Endothelial cell of umbilical vein (primary cell): ENCODE results near the gene WRNIP1. TPM values are rescaled to one million over a fixed set of nuclear protein-coding genes. Genes with fewer than 3 reads are reported as not detected.

Source experiments
- BruUV-seq: library from RNA; stranded (reverse); fragments of 400-500 nt; replicated peaks from 2 replicates; lab custom pipeline; 2021; lab: Mats Ljungman, UMichigan
- CTCF ChIA-PET: fragments of 300-600, 350-600 bp; sonication (Branson Sonifier 250); formaldehyde crosslinking; loops from one replicate; lab custom pipeline; 2021; ENCODE audit warnings: antibody characterized with exemption, inconsistent platforms; lab: Charles Lee
- POLR2A ChIA-PET: fragments of 300-600, 350-600 bp; sonication (Branson Sonifier 250); formaldehyde crosslinking; loops from one replicate; lab custom pipeline; 2021; ENCODE audit warnings: antibody characterized with exemption, inconsistent platforms; lab: Charles Lee
- DNase-seq: peaks from one replicate; pipeline ENCODE4 v3.0.0-alpha.2; 2011; ENCODE audit warnings: low read depth, low spot score
- FAIRE-seq: peaks from 2 replicates; lab custom pipeline; 2011; peaks lifted over from hg19 to GRCh38; lab: Jason Lieb, UNC
- H2AFZ ChIP-seq: 2 replicates; pipeline ENCODE4 v1.6.0; 2012; ENCODE audit warnings: low read depth, low read length, control low read depth, inconsistent platforms
- H3K27ac ChIP-seq: 2 replicates; pipeline ENCODE4 v1.5.1; 2011; ENCODE audit warnings: low read depth, mild to moderate bottlenecking, control low read depth, low read length, moderate library complexity; ENCODE audit not compliant: insufficient read depth
- H3K27me3 ChIP-seq, 2 experiments: 2 replicates each; pipeline versions ENCODE4 v1.6.0 to v1.6.1; 2011; ENCODE audit warnings: low read length in 2 of 2, mixed read lengths in 1 of 2; ENCODE audit not compliant: control insufficient read depth in 2 of 2, insufficient read depth in 2 of 2
- H3K36me3 ChIP-seq, 2 experiments: 2 replicates in 1 of 2; 3 replicates in 1 of 2; pipeline ENCODE4 v1.5.1; 2011; ENCODE audit warnings: low read length in 2 of 2, mild to moderate bottlenecking in 1 of 2, moderate library complexity in 1 of 2; ENCODE audit not compliant: control insufficient read depth in 2 of 2, insufficient read depth in 2 of 2; ENCODE audit errors: extremely low read depth in 1 of 2
- H3K4me1 ChIP-seq: 3 replicates; pipeline ENCODE4 v1.5.1; 2011; ENCODE audit warnings: mild to moderate bottlenecking, low read length; ENCODE audit not compliant: control insufficient read depth, insufficient read depth; ENCODE audit errors: extremely low read depth
- H3K4me2 ChIP-seq: 2 replicates; pipeline ENCODE4 v1.6.1; 2011; ENCODE audit warnings: low read length, control low read depth, mixed read lengths; ENCODE audit not compliant: insufficient read depth
- H3K4me3 ChIP-seq, 3 experiments: fragments of 200-600 bp in 1 of 3; sonication (generic), shearing (Covaris generic) in 1 of 3; replicated peaks in 1 of 3; 2 replicates each; pipeline ENCODE4 v1.5.1; 2011 to 2016; ENCODE audit warnings: control low read depth in 3 of 3, low read length in 3 of 3, mild to moderate bottlenecking in 2 of 3, inconsistent platforms in 1 of 3, low read depth in 1 of 3, moderate library complexity in 1 of 3; ENCODE audit not compliant: insufficient read depth in 1 of 3
- H3K79me2 ChIP-seq: 2 replicates; pipeline ENCODE4 v1.6.0; 2012; ENCODE audit warnings: low read length, inconsistent platforms; ENCODE audit not compliant: control insufficient read depth, insufficient read depth
- H3K9ac ChIP-seq: replicated peaks from 2 replicates; pipeline ENCODE3; 2011; ENCODE audit warnings: low read length, control low read depth; ENCODE audit not compliant: insufficient read depth; ENCODE audit errors: extremely low read depth
- H3K9me1 ChIP-seq: replicated peaks from 3 replicates; pipeline ENCODE4 v1.6.0; 2011; ENCODE audit warnings: mild to moderate bottlenecking, low read length; ENCODE audit not compliant: control insufficient read depth, insufficient read depth; ENCODE audit errors: extremely low read depth
- H3K9me3 ChIP-seq: replicated peaks from 2 replicates; pipeline ENCODE4 v1.5.1; 2012; ENCODE audit warnings: low read length, inconsistent platforms; ENCODE audit not compliant: control insufficient read depth, insufficient read depth
- H4K20me1 ChIP-seq: replicated peaks from 2 replicates; pipeline ENCODE3; 2011; ENCODE audit warnings: mild to moderate bottlenecking, low read length; ENCODE audit not compliant: control insufficient read depth, insufficient read depth; ENCODE audit errors: extremely low read depth
- CTCF ChIP-seq, 2 donors: IDR thresholded peaks; 1 replicate in 1 of 2; 2 replicates in 1 of 2; pipeline ENCODE4 v1.5.1; 2011; ENCODE audit warnings: low read length in 2 of 2, mild to moderate bottlenecking in 2 of 2, moderate library complexity in 2 of 2, control low read depth in 1 of 2, inconsistent platforms in 1 of 2, low read depth in 1 of 2; ENCODE audit not compliant: insufficient read depth in 1 of 2; ENCODE audit errors: extremely low read depth in 1 of 2
- EZH2 ChIP-seq: IDR thresholded peaks from 2 replicates; pipeline ENCODE4 v1.6.1; 2012; ENCODE audit warnings: borderline replicate concordance, low read depth, mild to moderate bottlenecking, moderate library complexity, low read length, inconsistent platforms; ENCODE audit not compliant: severe bottlenecking
- FOS ChIP-seq: IDR thresholded peaks from 2 replicates; pipeline ENCODE4 v1.6.1; 2011; ENCODE audit warnings: mild to moderate bottlenecking, low read length, moderate library complexity, borderline replicate concordance; ENCODE audit not compliant: insufficient read depth
- GATA2 ChIP-seq: IDR thresholded peaks from 2 replicates; pipeline ENCODE4 v1.7.0; 2011; ENCODE audit warnings: low read depth, mild to moderate bottlenecking, moderate library complexity, mixed read lengths, low read length; ENCODE audit not compliant: insufficient read length, insufficient read depth
- JUN ChIP-seq: IDR thresholded peaks from 2 replicates; pipeline ENCODE4 v1.6.1; 2011; ENCODE audit warnings: borderline replicate concordance, low read depth; ENCODE audit not compliant: insufficient read length, insufficient read depth
- MAX ChIP-seq: IDR thresholded peaks from 2 replicates; pipeline ENCODE4 v1.6.1; 2011; ENCODE audit not compliant: insufficient read depth, insufficient read length
- MYC ChIP-seq: IDR thresholded peaks from one replicate; pipeline ENCODE4 v1.6.1; 2011; ENCODE audit warnings: mild to moderate bottlenecking, low read depth, low read length
- POLR2A ChIP-seq: IDR thresholded peaks from 2 replicates; pipeline ENCODE4 v1.6.1; 2012; ENCODE audit warnings: low read depth, mild to moderate bottlenecking, control low read depth, low read length
- POLR2AphosphoS5 ChIP-seq: IDR thresholded peaks from 2 replicates; pipeline ENCODE4 v1.6.1; 2012; ENCODE audit warnings: low read depth, mild to moderate bottlenecking, control low read depth, low read length, moderate library complexity; ENCODE audit not compliant: insufficient read depth
- dilution Hi-C: fragments of 300-500 bp; cut with MboI; formaldehyde crosslinking; loops from one replicate; pipeline ENCODE4 v1.15.0; 2019; ENCODE audit warnings: low sequenced_read_pairs; ENCODE audit not compliant: extremely low pct_ligation_motif_present
- intact Hi-C: fragments of 100-400 bp; cut with micrococcal nuclease; formaldehyde crosslinking; loops from one replicate; pipeline ENCODE4 v1.10.0; 2022
- polyA plus RNA-seq, 4 experiments: library from polyadenylated mRNA; depleted of rRNA in 3 of 4; stranded (reverse) in 3 of 4; unstranded in 1 of 4; fragments of >200 nt; gene quantifications; 2 replicates each; pipeline versions ENCODE4 v1.2.1 to v1.2.3, GENCODE V29; 2011 to 2012; ENCODE audit warnings: missing spikeins in 1 of 4
- total RNA-seq: library from RNA; stranded (reverse); gene quantifications from 2 replicates; pipeline ENCODE4 v1.2.3, GENCODE V29; 2021

WRNIP1 gene
- total and polyA plus RNA-seq, 2 donors (not counting 3 experiments of a cell fraction or from before 2014, with no cell fraction given) = 50.1 to 68.9 TPM

GRCh38 chr6:2719093-2719455, 46.1 kb upstream of the WRNIP1 start:
- H2AFZ ChIP-seq = peak overlapping the region; percentile 85
- H3K4me3 ChIP-seq = no peak overlapping the region
- H3K9me1 ChIP-seq = no peaks in the 10 kb centered on the region
- peaks cover 21% of the 10 kb centered on the region for H3K4me1 ChIP-seq
- no peaks in the 10 kb centered on the region for H4K20me1 ChIP-seq
- H3K36me3 ChIP-seq = no peaks in the 10 kb centered on the region
- BruUV-seq = no TSS peak
- H3K9me3 ChIP-seq = no peaks in the 10 kb centered on the region
- H3K27ac ChIP-seq = peak overlapping the region; percentile 89
- no peaks in the 10 kb centered on the region for H3K79me2 ChIP-seq
- TF ChIP-seq FOS = no peak
- no peak for TF ChIP-seq MAX
- TF ChIP-seq GATA2 = no peak
- TF ChIP-seq POLR2AphosphoS5 = no peak
- TF ChIP-seq EZH2 = no peak
- no peak for TF ChIP-seq MYC
- TF ChIP-seq CTCF (IDR thresholded peaks at IDR 0.05; ENCODE audit: extremely low read depth in 1 of 2, insufficient read depth in 1 of 2, low read depth in 1 of 2, low read length in 2 of 2) = no peak
- no peak for TF ChIP-seq JUN
- no peak for TF ChIP-seq POLR2A
- H3K9ac ChIP-seq = peak overlapping the region; percentile 45
- ChIA-PET CTCF (interaction anchor here (0.9 to 2.2 kb wide), 5 partner anchors 14 to 31 kb away, joined by 3 to 18 read pairs (median 3); partner anchors contain the start of gene MYLK4), POLR2A (no interaction called here)
- dilution Hi-C loops = no loop called here
- FAIRE-seq (no peak), DNase-seq (no peak)
- H3K27me3 ChIP-seq = no peaks in the 10 kb centered on the region
- intact Hi-C loops = loop anchor here (2.0 kb wide), 1 partner anchor 196 kb away; no protein-coding TSS in a partner anchor
- H3K4me2 ChIP-seq = peak overlapping the region; percentile 75
